GM18508 (cell line): ENCODE results near the gene ANHX.

Experiments used
- ATAC-seq: cut with Tn5 transposase; IDR thresholded peaks from one replicate; pipeline ENCODE4 v1.9.1; 2021; ENCODE audit warnings: moderate number of reproducible peaks; ENCODE audit not compliant: insufficient read depth, unreplicated experiment

ANHX gene

GRCh38 chr12:133203344-133204263, 32.1 kb downstream of the ANHX start:
- ATAC-seq, result no peak

GRCh38 chr12:133202493-133203343, 33.0 kb downstream of the ANHX start:
- ATAC-seq, result no peak

GRCh38 chr12:133201888-133202287, 33.8 kb downstream of the ANHX start:
- no peak for ATAC-seq

- no peak for ATAC-seq
These were observed 42.8 kb downstream of the ANHX start for GRCh38 chr12:133192847-133193246.

DNA sequence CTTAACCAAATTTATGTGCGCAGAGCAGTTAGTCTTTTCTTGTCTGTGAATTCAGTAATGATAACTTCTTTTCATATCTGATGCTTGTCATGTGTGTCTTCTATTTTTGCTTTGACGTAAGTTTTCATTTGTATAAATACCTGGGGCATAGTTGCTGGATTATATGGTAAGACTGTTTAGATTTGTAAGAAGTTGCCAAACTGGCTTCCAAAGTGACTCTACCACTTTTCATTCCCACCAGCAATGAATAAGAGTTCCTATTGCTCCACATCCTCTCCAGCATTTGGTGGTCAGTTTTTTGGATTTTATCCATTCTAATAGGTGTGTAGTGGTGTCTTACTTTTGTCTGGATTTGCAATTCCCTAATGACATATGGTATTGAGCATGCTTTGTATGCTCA, 45.5 kb downstream of the ANHX start:
- no peak for ATAC-seq

GRCh38 chr12:133181238-133181959, 54.3 kb downstream of the ANHX start, which contains the start of gene ZNF268:
Gene ZNF268 (plus strand): TSS chr12:133181495. CDS start chr12:133181998, 503 bp downstream.
- ATAC-seq, result peak; percentile 71

- no peak for ATAC-seq
These were observed 55.0 kb downstream of the ANHX start for GRCh38 chr12:133180669-133181068.

DNA sequence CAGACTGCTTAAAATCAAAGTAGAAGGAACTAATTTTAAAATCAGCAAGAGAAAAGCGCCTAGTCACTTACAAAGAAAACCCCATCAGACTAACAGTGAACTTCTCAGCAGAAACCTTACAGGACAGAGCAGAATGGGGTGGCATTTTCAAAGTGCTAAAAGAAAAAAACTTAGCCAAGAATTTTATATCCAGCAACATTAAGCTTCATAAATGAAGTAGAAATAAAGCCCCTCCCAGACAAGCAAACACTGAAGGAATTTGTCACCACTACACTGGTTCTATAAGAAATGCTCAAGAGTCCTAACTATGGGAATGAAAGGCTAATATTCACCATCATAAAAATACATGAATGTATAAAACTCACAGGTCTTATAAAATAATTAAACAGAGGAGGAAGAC, 60.8 kb downstream of the ANHX start:
- ATAC-seq, result no peak

GRCh38 chr12:133172491-133172890, 63.2 kb downstream of the ANHX start:
- ATAC-seq, result no peak
